Inferior parietal cortex (tissue), 1 donor: Measurements from ENCODE around the gene ALPK1.
"Not testable (repeated sequence)": the region's sequence is repeated elsewhere in the genome, so short reads cannot be mapped to it uniquely, and the experiment has no call there.

ENCODE experiments used
- DNase-seq: peaks from one replicate; pipeline ENCODE4 v3.0.0-alpha.2; 2016; ENCODE audit errors: extremely low spot score

ALPK1 gene

GRCh38 chr4:112296949-112297880 lies at the start of gene ALPK1:
ALPK1 (plus strand) TSS chr4:112297369.
- DNase-seq, result no peak

- DNase-seq, result no peak
These were observed 46.0 kb upstream of the ALPK1 start for GRCh38 chr4:112251019-112251643.

- DNase-seq, result no peak
These were observed 44.9 kb upstream of the ALPK1 start for GRCh38 chr4:112252234-112252633.

GRCh38 chr4:112253382-112254000 lies 43.7 kb upstream of the ALPK1 start:
- DNase-seq, result no peak

GRCh38 chr4:112257098-112257497 lies 40.1 kb upstream of the ALPK1 start:
- no peak for DNase-seq

GRCh38 chr4:112266823-112267222 lies 30.3 kb upstream of the ALPK1 start:
- no peak for DNase-seq

- DNase-seq, result no peak
These were observed 27.1 kb upstream of the ALPK1 start for GRCh38 chr4:112270051-112270450.

- no peak for DNase-seq
These were observed 26.3 kb upstream of the ALPK1 start for GRCh38 chr4:112270640-112271421.

GRCh38 chr4:112272292-112272691 lies 24.9 kb upstream of the ALPK1 start:
- no peak for DNase-seq

GRCh38 chr4:112274959-112275358 lies 22.2 kb upstream of the ALPK1 start:
- no peak for DNase-seq

- DNase-seq, result no peak
These were observed 21.1 kb upstream of the ALPK1 start for GRCh38 chr4:112276113-112276512.

GRCh38 chr4:112277220-112277619 lies 19.9 kb upstream of the ALPK1 start:
- DNase-seq, result no peak

GRCh38 chr4:112277705-112278448 lies 19.3 kb upstream of the ALPK1 start:
- DNase-seq, result no peak

- DNase-seq, result no peak
These were observed 17.9 kb upstream of the ALPK1 start for GRCh38 chr4:112279025-112279881.

GRCh38 chr4:112279882-112280315 lies 17.3 kb upstream of the ALPK1 start:
- DNase-seq, result no peak

- DNase-seq, result no peak
These were observed 16.6 kb upstream of the ALPK1 start for GRCh38 chr4:112280386-112281056.

GRCh38 chr4:112281895-112282398 lies 15.2 kb upstream of the ALPK1 start:
- DNase-seq, result not testable (repeated sequence)

GRCh38 chr4:112282860-112283667 lies 14.1 kb upstream of the ALPK1 start:
- DNase-seq, result no peak
